Measurements from ENCODE around the gene COL15A1.
A peak's percentile ranks its signal among the peaks of the same experiment; 100 is the strongest.

The COL15A1 gene

GRCh38 chr9:98916660-98917059 is 27.0 kb upstream of the COL15A1 start:
- peak; percentile 81 for DNase-seq (ENCODE audit: low spot score)

GRCh38 chr9:98917746-98918487 is 25.8 kb upstream of the COL15A1 start:
- DNase-seq (ENCODE audit: low spot score): no peak

- DNase-seq (ENCODE audit: low spot score): peak; percentile 5
Observed at GRCh38 chr9:98921732-98922131, 22.0 kb upstream of the COL15A1 start.

DNA sequence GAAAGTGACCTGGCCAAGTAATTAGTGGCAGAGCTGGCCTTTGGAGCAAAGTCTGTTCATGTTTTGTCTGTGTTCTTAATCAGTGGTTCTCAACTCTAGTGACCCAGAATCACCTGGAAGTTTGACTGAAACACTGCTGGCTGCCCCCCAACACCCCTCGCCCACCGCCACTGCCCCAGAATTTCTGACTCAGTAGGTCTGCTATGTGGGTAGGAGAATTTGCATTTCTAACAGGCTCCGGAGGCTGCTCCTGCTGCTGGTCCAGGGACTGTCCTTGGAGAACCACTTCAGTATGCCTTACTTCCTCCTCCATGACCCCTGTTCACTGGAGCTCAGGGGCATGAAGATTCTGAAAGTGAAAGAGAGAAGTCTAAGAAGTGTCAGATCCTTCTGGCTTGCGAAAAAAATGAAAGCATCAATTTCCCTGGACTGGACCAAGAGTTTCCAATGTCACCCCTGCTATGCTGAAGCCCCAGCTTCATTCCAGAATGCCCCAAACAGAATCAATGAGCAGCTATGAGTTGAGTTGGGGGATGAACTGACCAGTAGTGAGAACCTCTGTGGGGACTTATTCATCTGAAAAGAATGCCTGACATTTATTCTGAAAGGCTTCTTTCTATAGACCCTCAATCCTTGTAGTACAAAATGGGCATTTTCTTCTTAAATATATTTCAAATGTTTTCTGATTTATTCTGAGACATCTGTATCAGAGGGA is 20.8 kb upstream of the COL15A1 start:
- DNase-seq (ENCODE audit: low spot score): peak; percentile 41

GRCh38 chr9:98923451-98924123 is 20.1 kb upstream of the COL15A1 start:
- peak; percentile 47 for DNase-seq (ENCODE audit: low spot score)

DNA sequence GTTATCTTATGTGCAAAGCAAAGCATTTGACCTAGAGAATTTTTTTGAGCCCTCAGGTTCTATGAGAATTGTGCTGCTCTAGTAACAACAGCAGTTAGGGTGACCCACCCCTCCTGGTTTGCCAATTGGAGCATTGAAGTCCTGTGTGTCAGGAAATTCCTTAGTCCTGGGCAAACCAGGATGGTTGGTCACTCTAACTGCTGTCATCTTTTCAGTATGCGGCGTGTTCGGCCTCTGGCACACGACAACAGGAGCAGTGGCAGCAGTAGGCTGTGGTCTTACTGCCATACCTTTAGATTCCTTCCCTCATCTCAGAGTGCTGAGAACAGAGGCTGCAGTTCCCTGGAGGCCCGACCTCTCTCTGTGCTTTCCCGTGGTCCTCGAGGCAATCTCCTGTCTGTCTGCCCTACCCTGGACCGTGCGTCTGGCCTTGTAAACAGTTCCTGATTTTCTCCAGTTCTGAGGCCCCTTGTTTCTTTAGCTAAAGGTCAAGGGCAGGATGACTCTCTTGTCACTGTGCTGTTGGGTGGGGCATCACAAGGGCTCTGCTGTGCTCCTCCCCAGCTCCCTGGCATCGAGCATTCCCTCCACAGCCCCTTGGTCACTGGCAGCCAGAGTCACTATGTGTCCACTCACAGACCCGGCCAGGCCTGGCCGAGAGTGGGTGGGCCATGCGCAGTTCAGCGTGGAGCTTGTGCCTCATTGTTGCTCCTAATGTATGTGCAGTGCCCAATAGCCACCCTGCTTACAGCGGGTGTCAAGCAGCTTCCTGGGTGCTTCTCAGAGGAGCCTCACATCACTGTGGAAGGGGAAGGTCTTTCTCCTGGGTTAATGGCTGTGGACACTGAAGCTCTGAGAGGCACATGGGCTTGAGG is 18.5 kb upstream of the COL15A1 start:
- DNase-seq (ENCODE audit: low spot score): peak; percentile 38

- no peak for DNase-seq (ENCODE audit: low spot score)
Observed at GRCh38 chr9:98925956-98926355, 17.8 kb upstream of the COL15A1 start.

GRCh38 chr9:98927724-98928123 is 16.0 kb upstream of the COL15A1 start:
- peak; percentile 40 for DNase-seq (ENCODE audit: low spot score)

- no peak for DNase-seq (ENCODE audit: low spot score)
Observed at GRCh38 chr9:98929071-98929470, 14.6 kb upstream of the COL15A1 start.

- peak; percentile 47 for DNase-seq (ENCODE audit: low spot score)
Observed at GRCh38 chr9:98929895-98930341, 13.8 kb upstream of the COL15A1 start.

- no peak for DNase-seq (ENCODE audit: low spot score)
Observed at GRCh38 chr9:98930792-98931191, 12.9 kb upstream of the COL15A1 start.

DNA sequence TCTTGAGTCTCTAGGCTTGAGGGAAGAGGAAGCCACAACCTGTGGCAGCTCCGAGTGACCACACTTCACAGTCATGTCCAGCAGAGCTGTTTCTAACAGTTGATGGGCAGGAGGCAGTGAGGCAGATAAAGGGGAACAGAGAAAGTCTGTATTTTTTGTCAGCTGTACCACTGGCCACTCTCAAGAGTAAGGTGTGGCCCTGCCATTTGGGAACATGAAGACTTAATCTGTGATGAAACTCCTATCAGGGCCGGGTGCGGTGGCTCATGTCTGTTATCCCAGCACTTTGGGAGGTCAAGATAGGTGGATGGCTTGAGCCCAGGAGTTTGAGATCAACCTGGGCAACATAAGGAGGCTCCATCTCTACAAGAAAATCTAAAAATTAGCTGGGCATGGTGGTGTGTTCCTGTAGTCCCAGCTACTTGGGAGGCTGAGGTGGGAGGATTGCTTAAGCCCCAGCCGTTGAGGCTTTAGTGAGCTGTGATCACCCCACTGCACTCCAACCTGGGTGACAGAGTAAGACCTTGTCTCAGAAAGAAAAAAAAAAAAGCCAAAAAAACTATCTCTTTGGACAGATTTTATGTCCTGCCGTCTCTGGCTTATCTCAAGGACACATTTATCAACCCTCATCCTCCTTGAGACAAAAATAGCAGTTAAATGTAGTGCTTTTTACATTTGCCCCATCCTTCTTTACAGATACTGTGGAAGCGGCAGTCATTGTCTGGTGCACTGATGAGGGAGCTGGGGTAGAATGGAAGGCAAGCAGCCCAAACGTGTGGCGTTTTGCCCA is 11.9 kb upstream of the COL15A1 start:
- no peak for DNase-seq (ENCODE audit: low spot score)

DNA sequence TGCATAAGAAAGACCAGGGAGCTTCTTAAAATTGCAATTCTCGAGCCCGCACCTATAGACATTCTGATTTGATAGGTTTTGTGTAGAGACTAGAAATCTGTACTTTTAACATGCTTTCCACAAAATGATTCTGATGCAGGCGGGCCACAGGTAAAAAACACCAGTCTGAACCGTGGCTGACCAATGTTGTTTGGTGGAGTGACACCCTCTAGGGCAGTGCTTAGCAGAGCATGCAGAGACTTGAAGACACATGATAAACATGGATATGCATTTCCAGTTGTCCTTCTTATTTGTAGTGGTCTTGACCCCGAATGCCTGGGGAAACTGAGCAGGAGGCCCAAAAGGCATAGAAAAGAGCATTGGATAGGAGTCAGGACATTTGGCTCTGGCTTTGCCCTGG is 10.5 kb upstream of the COL15A1 start:
- no peak for DNase-seq (ENCODE audit: low spot score)

DNA sequence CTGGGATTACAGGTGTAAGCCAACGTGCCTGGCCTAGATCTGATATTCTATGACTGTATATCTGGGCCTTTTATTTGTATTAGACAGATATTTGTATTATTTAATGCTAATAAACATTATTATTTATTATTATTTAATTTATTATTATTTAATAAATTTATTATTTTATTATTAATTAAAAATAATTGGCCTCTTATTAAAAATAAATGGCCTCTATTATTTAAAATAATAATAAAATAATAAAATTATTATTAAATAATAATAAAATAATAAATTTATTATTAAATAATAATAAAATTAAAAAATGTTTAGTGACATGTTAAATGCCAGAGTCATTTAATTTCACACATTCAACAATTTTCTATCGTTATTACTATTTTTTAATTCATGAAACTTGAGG is 9.8 kb upstream of the COL15A1 start:
- no peak for DNase-seq (ENCODE audit: low spot score)

DNA sequence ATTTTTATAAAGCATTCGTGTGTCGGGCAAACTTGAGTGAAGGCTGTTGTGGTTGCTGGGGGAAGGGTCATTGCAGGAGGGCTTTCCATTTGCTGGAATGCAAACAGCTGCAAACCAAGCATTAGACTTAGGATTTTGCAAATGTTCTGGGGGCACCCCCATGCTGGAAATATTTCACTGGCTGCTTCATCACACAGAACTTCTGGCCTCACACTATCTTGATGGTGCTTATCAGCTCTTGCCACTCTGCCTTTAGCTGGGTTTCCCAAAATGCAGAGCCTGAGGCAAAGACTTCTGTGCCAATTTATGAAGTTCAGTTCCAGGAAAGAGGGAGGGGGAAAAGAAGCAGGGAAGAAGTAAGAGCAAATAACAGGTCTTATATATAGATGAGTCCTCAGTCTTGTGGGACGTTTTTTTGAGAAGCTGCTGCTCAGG is 8.6 kb upstream of the COL15A1 start:
- DNase-seq (ENCODE audit: low spot score): no peak

DNA sequence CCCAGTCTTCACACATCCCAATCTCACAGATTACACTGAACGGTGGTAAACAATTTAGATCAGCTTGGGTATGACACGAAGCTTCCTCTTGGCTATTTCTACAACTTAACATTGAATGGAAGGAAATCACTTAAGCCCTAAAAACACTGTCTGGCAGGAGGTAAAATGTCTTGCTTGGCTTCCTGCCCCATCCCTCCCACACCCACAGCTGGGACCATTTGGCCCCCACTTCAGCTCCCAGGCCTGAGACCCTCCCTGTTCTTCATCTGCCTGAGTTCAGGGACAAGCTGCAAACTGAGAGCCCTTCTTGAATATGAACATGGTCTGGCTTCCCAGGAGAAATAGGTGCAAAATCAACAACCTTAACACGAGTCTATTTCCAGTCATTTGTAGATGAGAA is 3.4 kb upstream of the COL15A1 start:
- DNase-seq (ENCODE audit: low spot score): peak; percentile 69

DNA sequence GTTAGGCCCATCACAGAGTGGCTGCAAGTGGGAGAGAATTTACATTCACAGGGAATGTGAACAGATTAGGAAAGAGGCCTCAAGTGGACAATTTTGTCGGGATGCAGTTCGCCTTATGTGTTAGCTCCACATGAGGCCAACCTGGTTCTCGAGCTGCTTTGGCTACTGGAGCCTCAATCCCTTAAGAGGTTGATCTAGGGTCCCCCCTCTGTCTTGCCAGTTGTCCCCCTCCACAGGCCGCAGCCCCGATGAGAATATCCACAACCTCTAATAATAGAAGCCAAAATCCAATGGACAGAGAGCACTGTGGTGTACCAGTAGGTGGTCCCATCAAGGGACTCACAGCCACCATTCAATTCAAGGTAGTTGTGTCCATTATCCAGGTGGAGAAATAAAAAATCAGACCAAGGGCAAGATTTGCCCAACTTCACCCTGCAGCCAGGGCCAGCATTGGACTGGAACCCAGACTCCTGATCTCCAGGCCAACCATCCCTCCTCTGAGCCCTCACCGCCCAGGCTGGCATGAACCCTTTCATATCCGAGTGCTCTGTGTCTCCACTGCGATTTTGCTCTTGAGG is 1.7 kb upstream of the COL15A1 start:
- peak; percentile 26 for DNase-seq (ENCODE audit: low spot score)

- DNase-seq (ENCODE audit: low spot score): peak; percentile 56
Observed at GRCh38 chr9:98942906-98943681, 613 bp upstream of the COL15A1 start.

DNA sequence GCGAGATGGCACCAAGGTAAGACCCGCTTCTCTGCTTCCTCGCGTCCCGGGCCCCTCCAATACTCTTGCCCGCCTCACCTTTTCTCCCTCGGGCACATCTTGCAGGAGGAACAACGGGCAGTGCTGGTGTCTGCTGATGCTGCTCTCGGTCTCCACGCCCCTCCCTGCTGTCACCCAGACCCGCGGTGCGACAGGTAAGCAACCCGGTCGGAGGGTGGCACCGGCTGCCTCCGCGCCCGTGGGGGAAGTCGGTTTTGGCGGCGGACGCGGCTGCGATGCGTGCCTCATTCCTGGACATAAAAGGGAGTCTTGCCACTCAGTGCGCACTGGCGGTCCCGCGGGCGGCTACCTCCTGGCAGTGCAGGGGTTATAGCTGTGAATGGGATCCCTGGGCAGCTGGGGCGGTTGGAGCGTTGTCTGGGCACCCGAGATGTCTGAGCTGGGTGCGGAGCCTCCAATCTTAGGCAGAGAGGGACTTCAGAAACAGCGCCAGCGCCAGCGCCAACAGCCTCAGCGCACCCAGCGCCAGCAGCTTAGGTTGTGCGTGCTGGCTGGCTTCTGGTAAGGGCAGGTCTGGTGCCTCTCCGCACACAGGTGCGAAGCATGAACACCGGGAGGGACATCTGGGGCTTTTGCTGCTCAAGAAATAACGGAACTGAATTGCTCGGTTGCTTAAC is 488 bp downstream of the COL15A1 start:
- peak; percentile 68 for DNase-seq (ENCODE audit: low spot score)

All from left forelimb (tissue), 1 donor.